SKM-1 (cell line): ENCODE data around the gene ATP1A2.

ENCODE experiments used
- DNase-seq: peaks from one replicate; lab custom pipeline; 2025; ENCODE audit not compliant: unreplicated experiment; lab: John Stamatoyannopoulos, UW

ATP1A2 gene

GRCh38 chr1:160115545-160116282, at the start of gene ATP1A2:
TSS of gene ATP1A2 (plus strand) at chr1:160115759. CDS start at chr1:160115862, 103 bp downstream.
- no peak for DNase-seq

- no peak for DNase-seq
These were observed 48.5 kb upstream of the ATP1A2 start for GRCh38 chr1:160066829-160067745.

GRCh38 chr1:160068225-160068624, 47.3 kb upstream of the ATP1A2 start:
- no peak for DNase-seq

GRCh38 chr1:160069460-160070231, 45.9 kb upstream of the ATP1A2 start, which contains the start of gene KCNJ10:
TSS of gene KCNJ10 (minus strand) at chr1:160070160. CDS start at chr1:160042532, 27,628 bp downstream.
- no peak for DNase-seq

- no peak for DNase-seq
These were observed 45.1 kb upstream of the ATP1A2 start for GRCh38 chr1:160070243-160071163.

GRCh38 chr1:160071289-160071688, 44.3 kb upstream of the ATP1A2 start:
- no peak for DNase-seq

GRCh38 chr1:160074865-160075264, 40.7 kb upstream of the ATP1A2 start:
- DNase-seq, result no peak

- no peak for DNase-seq
These were observed 39.7 kb upstream of the ATP1A2 start for GRCh38 chr1:160075836-160076235.

GRCh38 chr1:160076295-160076694, 39.3 kb upstream of the ATP1A2 start:
- DNase-seq, result no peak

GRCh38 chr1:160077486-160077885, 38.1 kb upstream of the ATP1A2 start:
- DNase-seq, result peak; percentile 26

GRCh38 chr1:160078512-160079195, 36.9 kb upstream of the ATP1A2 start:
- DNase-seq, result peak; percentile 73

GRCh38 chr1:160079448-160079847, 36.1 kb upstream of the ATP1A2 start:
- DNase-seq, result no peak

- no peak for DNase-seq
These were observed 35.0 kb upstream of the ATP1A2 start for GRCh38 chr1:160080381-160081100.

- no peak for DNase-seq
These were observed 34.2 kb upstream of the ATP1A2 start, which contains the start of gene KCNJ9 for GRCh38 chr1:160081261-160081936. TSS of gene KCNJ9 (plus strand) at chr1:160081538. CDS start at chr1:160084031, 2,493 bp downstream.

GRCh38 chr1:160082487-160082886, 33.1 kb upstream of the ATP1A2 start:
- no peak for DNase-seq

- DNase-seq, result no peak
These were observed 32.6 kb upstream of the ATP1A2 start for GRCh38 chr1:160082926-160083325.

GRCh38 chr1:160083968-160084770, 31.4 kb upstream of the ATP1A2 start:
- no peak for DNase-seq
